Astrocyte (in vitro differentiated cells and primary cell): ENCODE measurements around the gene FAM174B. TPM values are rescaled to one million over a fixed set of nuclear protein-coding genes. Genes with fewer than 3 reads are reported as not detected.

Source experiments
- DNase-seq: peaks from one replicate; pipeline ENCODE4 v3.0.0-alpha.2; 2010; ENCODE audit warnings: low read depth
- FAIRE-seq: peaks from 2 replicates; lab custom pipeline; 2011; peaks lifted over from hg19 to GRCh38; lab: Jason Lieb, UNC
- H2AFZ ChIP-seq: 2 replicates; pipeline ENCODE4 v1.6.0; 2012; ENCODE audit warnings: low read depth, low read length, inconsistent platforms
- H3K27ac ChIP-seq: 2 replicates; pipeline ENCODE4 v1.5.1; 2011; ENCODE audit warnings: low read depth, low read length, inconsistent platforms
- H3K27me3 ChIP-seq: 2 replicates; pipeline ENCODE4 v1.6.0; 2011; ENCODE audit warnings: low read length, inconsistent platforms; ENCODE audit not compliant: insufficient read depth
- H3K36me3 ChIP-seq: 2 replicates; pipeline ENCODE4 v1.5.1; 2011; ENCODE audit warnings: low read length, inconsistent platforms; ENCODE audit not compliant: insufficient read depth
- H3K4me1 ChIP-seq: 2 replicates; pipeline ENCODE4 v1.5.1; 2011; ENCODE audit warnings: low read length, inconsistent platforms; ENCODE audit not compliant: insufficient read depth
- H3K4me2 ChIP-seq: 2 replicates; pipeline ENCODE4 v1.6.0; 2012; ENCODE audit warnings: low read length, inconsistent platforms
- H3K4me3 ChIP-seq: 2 replicates; pipeline ENCODE4 v1.5.1; 2011; ENCODE audit warnings: low read depth, mild to moderate bottlenecking, low read length, inconsistent platforms; ENCODE audit not compliant: insufficient read depth
- H3K79me2 ChIP-seq: 2 replicates; pipeline ENCODE4 v1.6.0; 2012; ENCODE audit warnings: mild to moderate bottlenecking, low read length, inconsistent platforms; ENCODE audit not compliant: insufficient read depth
- H3K9ac ChIP-seq: 2 replicates; pipeline ENCODE4 v1.6.0; 2012; ENCODE audit warnings: mild to moderate bottlenecking, low read length, inconsistent platforms
- H3K9me3 ChIP-seq: 2 replicates; pipeline ENCODE4 v1.5.1; 2012; ENCODE audit warnings: low read depth, mild to moderate bottlenecking, low read length, inconsistent platforms; ENCODE audit not compliant: insufficient read depth
- H4K20me1 ChIP-seq: 2 replicates; pipeline ENCODE4 v1.6.0; 2012; ENCODE audit warnings: low read length, inconsistent platforms; ENCODE audit not compliant: insufficient read depth
- H3K27ac Mint-ChIP-seq: one replicate; pipeline ENCODE4 v1.8.0; 2021; ENCODE audit warnings: mild to moderate bottlenecking, mixed read lengths; ENCODE audit not compliant: unreplicated experiment
- H3K27me3 Mint-ChIP-seq: one replicate; pipeline ENCODE4 v1.8.0; 2021; ENCODE audit warnings: low read depth, mixed read lengths; ENCODE audit not compliant: unreplicated experiment
- H3K36me3 Mint-ChIP-seq: one replicate; pipeline ENCODE4 v1.8.0; 2021; ENCODE audit warnings: low read depth, mixed read lengths; ENCODE audit not compliant: unreplicated experiment
- H3K4me1 Mint-ChIP-seq: one replicate; pipeline ENCODE4 v1.8.0; 2021; ENCODE audit warnings: low read depth, mixed read lengths; ENCODE audit not compliant: unreplicated experiment
- H3K4me3 Mint-ChIP-seq: one replicate; pipeline ENCODE4 v1.8.0; 2021; ENCODE audit warnings: mild to moderate bottlenecking, moderate library complexity, mixed read lengths; ENCODE audit not compliant: unreplicated experiment
- H3K9me3 Mint-ChIP-seq: one replicate; pipeline ENCODE4 v1.8.0; 2021; ENCODE audit warnings: mild to moderate bottlenecking, mixed read lengths; ENCODE audit not compliant: unreplicated experiment
- CTCF ChIP-seq: IDR thresholded peaks from 2 replicates; pipeline ENCODE4 v1.5.1; 2011; ENCODE audit warnings: low read depth, mild to moderate bottlenecking, inconsistent platforms, low read length, moderate library complexity; ENCODE audit not compliant: insufficient read depth
- EZH2 ChIP-seq: IDR thresholded peaks from 2 replicates; pipeline ENCODE4 v1.6.1; 2012; ENCODE audit warnings: mild to moderate bottlenecking, low read length, inconsistent platforms; ENCODE audit not compliant: insufficient read depth
- total RNA-seq: library from RNA; stranded (reverse); gene quantifications from 2 replicates; pipeline ENCODE4 v1.2.1, GENCODE V29; 2021

FAM174B gene
- total RNA-seq, 1 donor from 2014 or later, result 11.2 TPM

DNA sequence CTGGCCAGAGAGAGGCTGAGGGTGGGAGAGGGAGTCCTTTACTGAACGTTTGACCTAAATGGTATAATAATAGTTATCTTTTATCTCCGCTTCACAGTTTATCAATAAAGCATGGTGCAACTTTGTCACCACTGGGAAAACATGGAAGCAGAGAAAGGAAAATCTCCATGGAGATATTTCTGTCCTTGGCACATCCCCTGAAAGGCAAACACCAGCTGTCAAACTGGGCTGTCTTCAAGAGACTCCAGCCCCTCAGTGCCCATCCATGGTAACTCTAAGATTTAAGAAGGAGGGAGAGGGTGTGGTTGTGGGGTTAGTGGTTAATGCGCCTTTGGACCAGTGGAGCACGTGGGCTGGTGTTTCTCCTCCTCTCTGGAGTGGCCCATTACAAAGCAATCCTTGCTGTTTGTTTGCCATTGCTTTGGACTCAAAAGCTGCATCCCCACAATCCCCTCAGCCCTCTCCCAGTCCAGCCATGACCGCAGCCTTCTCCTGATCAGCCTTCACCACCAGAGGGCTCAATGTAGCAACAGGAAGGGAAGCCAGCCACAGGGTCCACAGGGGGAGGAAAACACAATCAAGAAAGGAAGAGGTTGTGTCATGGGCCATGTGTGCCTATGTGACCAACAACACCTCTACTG is 38.2 kb upstream of the FAM174B start:
- Mint-ChIP-seq H3K27ac (no peak overlapping the region), H3K4me1 (no peaks in the 10 kb centered on the region), H3K4me3 (no peak overlapping the region), H3K36me3 (no peaks in the 10 kb centered on the region), H3K9me3 (peaks cover 3% of the 10 kb centered on the region), H3K27me3 (peaks cover 4% of the 10 kb centered on the region)
- no peak for FAIRE-seq
- Histone ChIP-seq H3K9me3 (peaks cover 2% of the 10 kb centered on the region), H3K4me1 (no peaks in the 10 kb centered on the region), H4K20me1 (no peaks in the 10 kb centered on the region), H2AFZ (no peak overlapping the region), H3K79me2 (no peaks in the 10 kb centered on the region), H3K36me3 (no peaks in the 10 kb centered on the region), H3K4me2 (no peak overlapping the region), H3K27me3 (no peaks in the 10 kb centered on the region), H3K4me3 (no peak overlapping the region), H3K9ac (no peak overlapping the region), H3K27ac (no peak overlapping the region)
- no peak for DNase-seq
- TF ChIP-seq EZH2, result no peak
- TF ChIP-seq CTCF, result peak; percentile 28

- Mint-ChIP-seq H3K4me3 (no peak overlapping the region), H3K27me3 (no peaks in the 10 kb centered on the region), H3K9me3 (peaks cover 9% of the 10 kb centered on the region), H3K36me3 (no peaks in the 10 kb centered on the region), H3K4me1 (no peaks in the 10 kb centered on the region), H3K27ac (no peak overlapping the region)
- no peak overlapping the region for H3K27ac ChIP-seq
- DNase-seq (no peak), FAIRE-seq (no peak)
- H2AFZ ChIP-seq, result no peak overlapping the region
- TF ChIP-seq CTCF, result no peak
- TF ChIP-seq EZH2, result no peak
- no peaks in the 10 kb centered on the region for H3K9me3 ChIP-seq
- no peaks in the 10 kb centered on the region for H3K79me2 ChIP-seq
- no peaks in the 10 kb centered on the region for H4K20me1 ChIP-seq
- no peak overlapping the region for H3K4me3 ChIP-seq
- H3K27me3 ChIP-seq, result no peaks in the 10 kb centered on the region
- H3K36me3 ChIP-seq, result no peaks in the 10 kb centered on the region
- no peak overlapping the region for H3K9ac ChIP-seq
- no peak overlapping the region for H3K4me2 ChIP-seq
- no peaks in the 10 kb centered on the region for H3K4me1 ChIP-seq
Observed at GRCh38 chr15:92690395-92690794, 34.8 kb upstream of the FAM174B start.

DNA sequence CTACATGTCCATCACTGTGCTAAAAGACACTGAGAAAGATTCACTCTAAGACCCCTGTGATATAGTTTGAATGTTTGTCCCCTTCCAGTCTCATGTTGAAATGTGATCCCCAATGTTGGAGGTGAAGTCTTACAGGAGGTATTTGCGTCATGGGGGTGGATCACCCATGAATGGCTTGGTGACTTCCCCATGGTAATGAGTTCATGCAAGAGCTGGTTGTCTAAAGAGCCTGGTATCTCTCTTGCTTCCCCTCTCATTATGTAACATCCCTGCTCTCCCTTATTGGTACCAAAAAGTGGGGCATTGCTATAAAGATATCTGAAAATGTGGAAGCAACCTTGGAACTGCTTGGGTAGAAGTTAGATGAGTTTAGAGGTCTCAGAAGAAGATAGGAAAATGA is 32.2 kb upstream of the FAM174B start:
- no peak overlapping the region for H3K9ac ChIP-seq
- no peaks in the 10 kb centered on the region for H3K79me2 ChIP-seq
- FAIRE-seq (no peak), DNase-seq (no peak)
- H3K27me3 ChIP-seq, result no peaks in the 10 kb centered on the region
- H3K9me3 Mint-ChIP-seq, result peaks cover 9% of the 10 kb centered on the region
- H3K36me3 Mint-ChIP-seq, result no peaks in the 10 kb centered on the region
- H3K4me3 ChIP-seq, result no peak overlapping the region
- no peak overlapping the region for H3K4me2 ChIP-seq
- TF ChIP-seq EZH2 (no peak), CTCF (no peak)
- H4K20me1 ChIP-seq, result no peaks in the 10 kb centered on the region
- no peaks in the 10 kb centered on the region for H3K4me1 ChIP-seq
- no peaks in the 10 kb centered on the region for H3K36me3 ChIP-seq
- H3K27ac Mint-ChIP-seq, result no peak overlapping the region
- no peak overlapping the region for H3K27ac ChIP-seq
- peaks cover 9% of the 10 kb centered on the region for H3K27me3 Mint-ChIP-seq
- no peaks in the 10 kb centered on the region for H3K9me3 ChIP-seq
- H3K4me3 Mint-ChIP-seq, result no peak overlapping the region
- peaks cover 2% of the 10 kb centered on the region for H3K4me1 Mint-ChIP-seq
- no peak overlapping the region for H2AFZ ChIP-seq
